Fibroblast of the aortic adventitia (primary cell): ENCODE results near the gene POU2F3. TPM values are rescaled to one million over a fixed set of nuclear protein-coding genes. Genes with fewer than 3 reads are reported as not detected.

Experiments used
- DNase-seq: peaks from one replicate; pipeline ENCODE4 v3.0.0-alpha.2; 2010; ENCODE audit warnings: low read depth
- H3K4me3 ChIP-seq: 2 replicates; pipeline ENCODE4 v1.5.1; 2011; ENCODE audit warnings: low read depth, mild to moderate bottlenecking, control low read depth, low read length, moderate library complexity
- CTCF ChIP-seq: IDR thresholded peaks from 2 replicates; pipeline ENCODE4 v1.5.1; 2011; ENCODE audit warnings: mild to moderate bottlenecking, low read length, control low read depth, inconsistent platforms; ENCODE audit not compliant: insufficient read depth
- total RNA-seq: library from RNA; depleted of rRNA; stranded (reverse); fragments of >200 nt; gene quantifications from 2 replicates; pipeline ENCODE4 v1.2.3, GENCODE V29; 2012; ENCODE audit warnings: low replicate concordance

POU2F3 gene
- total RNA-seq, 1 donor, result 0.36 TPM

GRCh38 chr11:120197251-120197891, 42.6 kb upstream of the POU2F3 start:
- no peak for TF ChIP-seq CTCF
- DNase-seq, result no peak

GRCh38 chr11:120197977-120198376, 42.0 kb upstream of the POU2F3 start:
- no peak for TF ChIP-seq CTCF
- DNase-seq, result no peak
- H3K4me3 ChIP-seq, result no peak overlapping the region

More at GRCh38 chr11:120197251-120197891, 42.6 kb upstream of the POU2F3 start:
- H3K4me3 ChIP-seq, result no peak overlapping the region

- H3K4me3 ChIP-seq, result no peak overlapping the region
- no peak for DNase-seq
- no peak for TF ChIP-seq CTCF
These were observed 41.5 kb upstream of the POU2F3 start for GRCh38 chr11:120198403-120198786.

- TF ChIP-seq CTCF, result no peak
- no peak for DNase-seq
- no peak overlapping the region for H3K4me3 ChIP-seq
These were observed 41.0 kb upstream of the POU2F3 start for GRCh38 chr11:120198787-120199469.

GRCh38 chr11:120199613-120200012, 40.3 kb upstream of the POU2F3 start:
- TF ChIP-seq CTCF, result no peak
- no peak for DNase-seq
- no peak overlapping the region for H3K4me3 ChIP-seq

GRCh38 chr11:120200677-120201076, 39.3 kb upstream of the POU2F3 start:
- no peak for DNase-seq
- TF ChIP-seq CTCF, result no peak
- H3K4me3 ChIP-seq, result no peak overlapping the region
